GM18867 (cell line): ENCODE results near the gene ZNF277.

Source experiments
- ATAC-seq: cut with Tn5 transposase; IDR thresholded peaks from one replicate; pipeline ENCODE4 v1.9.1; 2021; ENCODE audit warnings: mild to moderate bottlenecking, moderate library complexity; ENCODE audit not compliant: unreplicated experiment

ZNF277 gene

DNA sequence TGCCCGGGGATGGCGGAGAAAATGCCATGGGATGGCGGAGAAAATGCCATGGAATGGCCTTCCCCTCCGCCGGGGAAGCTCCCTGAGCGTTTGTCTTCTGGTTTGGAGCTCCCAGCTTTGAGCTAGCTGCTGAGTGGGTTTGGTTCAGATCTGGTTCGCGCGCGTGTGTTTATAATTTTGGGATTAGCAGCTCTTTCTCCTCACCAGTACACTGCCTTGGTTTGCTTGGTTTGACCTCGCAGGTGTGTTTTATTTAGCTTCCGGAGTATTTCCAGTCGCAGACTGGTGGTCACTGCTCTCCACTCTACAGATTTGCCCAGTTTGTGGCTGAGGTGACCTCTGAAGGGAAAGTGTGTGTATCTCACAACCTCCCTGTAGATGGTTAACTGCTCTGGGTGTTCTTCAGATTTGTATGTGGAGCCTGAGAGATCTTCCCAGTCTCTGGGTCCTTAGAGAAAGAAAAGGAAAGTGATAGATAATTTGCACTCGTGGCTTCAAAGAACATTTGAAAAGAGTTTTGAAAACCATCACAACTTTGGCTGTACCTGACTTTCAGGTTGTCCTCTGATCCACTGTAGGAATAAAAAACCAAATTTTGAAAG lies 597 bp downstream of the ZNF277 start:
- no peak for ATAC-seq

- ATAC-seq = no peak
Measured at GRCh38 chr7:112207765-112208164, 1.3 kb downstream of the ZNF277 start.

DNA sequence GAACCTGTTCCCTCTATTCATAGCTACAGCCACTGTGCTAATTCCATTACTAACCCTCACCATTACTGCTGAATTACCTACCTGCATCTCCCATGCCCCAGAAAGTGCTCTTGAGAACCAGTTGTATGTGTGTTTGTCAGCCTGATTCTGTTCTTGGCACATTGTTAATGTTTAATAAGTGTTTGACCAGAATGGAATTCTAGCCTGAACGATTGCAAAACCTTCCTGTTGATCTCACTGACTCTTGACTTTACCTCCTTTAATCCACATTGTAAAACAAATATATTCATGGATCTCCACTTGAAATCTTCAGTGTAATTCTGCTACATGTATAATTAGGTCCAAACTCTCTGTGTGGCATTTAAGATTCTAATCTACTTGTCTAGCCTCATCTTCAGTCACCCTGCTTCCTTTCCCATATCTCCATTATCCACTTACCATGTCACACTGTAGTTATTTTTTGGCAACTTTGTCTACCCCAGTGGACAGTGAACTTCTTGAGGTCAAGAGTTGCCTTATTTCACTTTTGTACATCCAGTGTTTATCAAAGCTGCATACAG lies 4.9 kb downstream of the ZNF277 start:
- no peak for ATAC-seq

GRCh38 chr7:112212571-112212970 lies 6.1 kb downstream of the ZNF277 start:
- no peak for ATAC-seq

DNA sequence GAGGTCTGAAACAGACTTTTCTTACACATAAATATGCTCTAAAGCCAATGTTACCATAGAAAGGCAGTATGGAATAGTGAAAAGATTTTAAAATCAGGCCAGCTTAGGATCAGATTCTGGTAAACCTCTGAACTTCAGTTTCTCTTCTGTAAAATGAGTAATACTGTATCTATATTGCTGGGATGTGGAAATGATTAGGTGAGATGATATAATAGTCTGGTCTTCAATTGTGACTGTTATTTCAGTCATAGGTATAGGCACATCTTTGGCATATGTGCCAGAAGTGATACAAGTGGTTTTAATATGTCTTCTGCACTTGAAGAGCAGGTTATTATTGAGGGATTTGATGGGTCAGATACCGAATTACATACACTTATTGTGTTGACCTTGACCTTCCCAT lies 7.2 kb downstream of the ZNF277 start:
- no peak for ATAC-seq

DNA sequence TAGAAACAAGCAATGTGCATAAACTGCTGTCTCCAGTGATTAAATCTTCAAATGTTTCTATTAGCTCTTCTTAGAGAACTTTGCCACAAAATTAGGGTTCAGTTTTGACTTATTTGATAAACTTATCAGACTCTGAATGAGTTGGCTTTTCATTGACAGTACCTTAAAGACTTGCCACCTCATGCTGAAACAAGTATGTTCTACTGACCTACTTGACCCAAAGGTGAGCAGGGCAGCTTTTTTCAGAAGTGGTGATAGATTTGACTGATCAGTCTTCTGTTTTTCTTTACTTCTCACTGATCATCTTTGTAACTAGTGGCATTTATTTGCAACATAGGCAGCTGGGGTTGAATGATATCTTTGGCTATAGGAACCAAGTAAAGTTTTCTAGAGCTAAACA lies 7.8 kb downstream of the ZNF277 start:
- ATAC-seq = no peak

- ATAC-seq = no peak
Measured at GRCh38 chr7:112214883-112215282, 8.4 kb downstream of the ZNF277 start.

- ATAC-seq = no peak
Measured at GRCh38 chr7:112215787-112216186, 9.3 kb downstream of the ZNF277 start.

DNA sequence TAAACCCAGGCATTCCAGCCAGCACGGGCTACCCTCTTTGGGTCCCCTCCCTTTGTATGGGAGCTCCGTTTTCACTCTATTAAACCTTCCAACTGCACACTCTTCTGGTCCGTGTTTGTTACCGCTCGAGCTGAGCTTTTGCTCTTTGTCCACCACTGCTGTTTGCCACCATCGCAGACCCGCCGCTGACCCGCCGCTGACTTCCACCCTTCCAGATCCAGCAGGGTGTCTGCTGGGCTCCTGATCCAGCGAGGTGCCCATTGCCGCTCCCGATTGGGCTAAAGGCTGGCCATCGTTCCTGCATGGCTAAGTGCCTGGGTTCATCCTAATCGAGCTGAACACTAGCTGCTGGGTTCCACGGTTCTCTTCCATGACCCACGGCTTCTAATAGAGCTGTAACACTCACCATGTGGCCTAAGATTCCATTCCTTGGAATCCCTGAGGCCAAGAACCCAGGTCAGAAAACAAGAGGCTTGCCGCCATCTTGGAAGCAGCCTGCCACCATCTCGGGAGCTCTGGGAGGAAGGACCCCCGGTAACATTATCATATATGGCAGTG lies 14.5 kb downstream of the ZNF277 start:
- ATAC-seq = no peak

- ATAC-seq = no peak
Measured at GRCh38 chr7:112223310-112223709, 16.8 kb downstream of the ZNF277 start.

- no peak for ATAC-seq
Measured at GRCh38 chr7:112224186-112224585, 17.7 kb downstream of the ZNF277 start.

- ATAC-seq = no peak
Measured at GRCh38 chr7:112225006-112225405, 18.5 kb downstream of the ZNF277 start.

DNA sequence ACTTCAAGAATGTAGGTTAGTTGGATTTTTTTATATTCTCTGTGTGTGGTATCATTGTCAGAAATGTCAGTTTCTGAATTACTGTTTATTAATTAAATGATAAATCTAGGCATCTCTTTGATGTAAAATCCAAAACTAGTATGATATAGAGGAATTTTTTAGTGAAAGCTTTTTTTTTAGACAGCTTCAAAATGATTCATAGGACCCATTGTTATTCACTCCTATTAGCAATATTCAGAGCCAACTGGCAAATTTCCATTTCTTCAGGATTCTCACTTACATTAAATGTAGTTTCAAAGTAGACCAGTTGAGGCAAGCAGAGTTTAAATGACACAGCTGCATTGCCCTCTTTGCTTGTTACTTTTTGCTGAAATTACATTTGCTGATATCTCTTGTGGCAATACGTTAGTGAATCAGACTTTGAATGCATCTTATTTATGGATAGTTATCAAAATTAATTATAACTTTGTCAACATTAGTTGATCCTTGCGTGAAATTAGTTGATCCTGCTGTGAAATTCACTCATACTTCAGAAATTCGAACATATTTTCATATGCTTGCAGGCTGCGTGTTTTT lies 20.3 kb downstream of the ZNF277 start:
- no peak for ATAC-seq

DNA sequence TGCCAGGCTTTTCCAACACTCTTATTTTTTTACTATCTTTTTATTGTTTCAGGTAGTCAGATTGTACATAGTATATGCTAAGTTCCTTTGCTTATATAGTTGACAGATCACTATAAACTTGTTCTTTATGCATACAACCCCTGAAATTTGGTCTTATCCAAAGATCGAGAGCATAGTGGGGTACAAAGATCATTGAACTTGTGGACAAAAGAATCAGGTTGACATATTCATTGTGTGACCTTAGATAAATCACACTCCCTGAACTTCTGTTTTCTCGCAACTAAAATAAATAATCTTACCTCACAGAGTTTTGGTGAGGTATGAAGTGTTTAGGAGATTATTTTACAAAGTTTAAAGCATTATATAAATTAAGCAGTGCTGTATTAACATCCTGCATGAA lies 22.1 kb downstream of the ZNF277 start:
- ATAC-seq = no peak

DNA sequence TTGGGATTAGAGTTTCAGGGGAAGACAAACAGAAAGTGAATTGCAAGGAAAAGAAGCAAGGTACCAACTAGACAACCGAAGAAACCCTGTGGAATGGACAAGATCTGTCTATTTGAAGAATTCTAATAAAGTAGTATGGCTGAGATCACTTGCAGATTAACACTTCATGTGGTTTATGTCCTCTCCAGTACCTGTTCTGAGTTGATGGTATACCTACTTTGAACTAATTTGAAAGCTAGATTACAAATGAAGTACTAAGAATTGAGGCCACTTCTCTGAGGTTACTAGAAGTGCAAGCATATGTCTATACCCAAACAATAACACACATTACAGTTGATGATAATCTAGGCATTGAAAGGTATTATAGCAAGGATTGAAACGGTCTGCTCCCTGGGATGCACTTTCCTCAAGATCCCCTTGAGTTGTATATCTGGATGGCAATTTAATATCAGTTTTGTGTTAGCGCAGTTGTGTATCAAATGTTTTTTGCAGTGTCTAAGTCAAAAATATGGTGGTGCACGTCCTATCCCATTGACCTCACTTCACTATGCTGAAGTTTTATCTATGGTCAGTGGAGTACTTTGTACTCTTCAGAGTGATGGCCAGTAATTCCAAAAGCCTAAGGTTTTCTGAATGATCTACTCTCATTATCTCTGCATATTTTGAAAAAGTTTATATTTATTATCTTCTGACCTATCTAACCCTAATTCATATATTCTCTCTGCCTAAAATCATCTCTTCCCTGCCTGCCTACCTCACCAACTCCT lies 25.9 kb downstream of the ZNF277 start:
- ATAC-seq = no peak

GRCh38 chr7:112233048-112233697 lies 26.7 kb downstream of the ZNF277 start:
- ATAC-seq = no peak

- ATAC-seq = no peak
Measured at GRCh38 chr7:112234147-112234546, 27.7 kb downstream of the ZNF277 start.

GRCh38 chr7:112236597-112236996 lies 30.1 kb downstream of the ZNF277 start:
- ATAC-seq = no peak

DNA sequence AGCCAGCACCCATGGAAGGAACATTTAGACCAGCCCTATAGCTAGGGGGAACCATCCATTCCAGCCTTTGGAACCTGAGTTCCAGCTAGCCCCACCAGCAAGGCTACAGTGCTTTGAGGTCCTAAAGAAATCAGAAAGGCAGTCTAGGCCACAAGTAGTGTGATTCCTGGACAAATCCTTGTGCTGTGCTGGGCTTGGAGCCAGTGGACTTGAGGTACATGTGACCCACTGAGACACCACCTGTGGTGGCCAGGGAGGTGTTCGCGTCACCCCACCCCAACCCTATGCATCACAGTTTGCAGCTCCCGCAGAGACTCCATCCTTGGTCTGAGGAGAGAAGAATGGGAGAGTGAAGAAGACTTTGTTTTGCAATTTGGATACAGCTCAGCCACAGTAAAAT lies 31.8 kb downstream of the ZNF277 start:
- no peak for ATAC-seq

DNA sequence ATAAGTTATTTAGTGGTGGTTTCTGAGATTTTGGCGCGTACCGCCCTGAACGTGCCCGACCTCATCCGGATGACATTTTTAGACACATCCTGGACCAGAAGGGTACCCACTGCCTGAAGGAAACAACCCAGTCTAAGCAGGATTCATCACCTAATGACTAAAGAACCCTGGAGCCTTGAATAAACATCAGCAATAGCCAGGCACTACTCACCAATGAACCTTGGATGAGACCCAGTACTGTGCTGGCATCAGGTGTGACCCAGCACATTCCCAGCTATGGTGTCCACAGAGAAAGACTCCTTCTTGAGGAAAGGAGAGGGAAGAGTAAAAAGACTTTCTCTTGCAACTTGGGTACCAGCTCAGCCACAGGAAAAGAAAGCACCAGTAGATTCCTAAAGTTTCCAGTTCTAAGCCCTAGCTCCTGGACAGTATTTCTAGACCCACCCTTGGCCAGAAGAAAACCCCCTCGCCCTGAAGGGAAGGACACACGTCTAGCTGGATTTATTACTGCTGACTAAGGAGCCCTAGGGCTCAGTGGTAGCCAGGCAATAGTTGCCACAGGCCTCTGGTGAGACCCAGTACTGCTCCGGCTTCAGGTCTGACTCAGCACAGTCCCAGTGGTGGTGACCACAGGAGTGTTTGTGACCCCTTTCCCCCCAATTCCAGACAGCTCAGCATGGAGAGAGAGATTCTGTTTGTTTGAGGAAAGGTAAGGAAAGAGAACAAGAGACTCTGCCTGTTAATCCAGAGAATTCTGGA lies 32.5 kb downstream of the ZNF277 start:
- ATAC-seq = no peak

DNA sequence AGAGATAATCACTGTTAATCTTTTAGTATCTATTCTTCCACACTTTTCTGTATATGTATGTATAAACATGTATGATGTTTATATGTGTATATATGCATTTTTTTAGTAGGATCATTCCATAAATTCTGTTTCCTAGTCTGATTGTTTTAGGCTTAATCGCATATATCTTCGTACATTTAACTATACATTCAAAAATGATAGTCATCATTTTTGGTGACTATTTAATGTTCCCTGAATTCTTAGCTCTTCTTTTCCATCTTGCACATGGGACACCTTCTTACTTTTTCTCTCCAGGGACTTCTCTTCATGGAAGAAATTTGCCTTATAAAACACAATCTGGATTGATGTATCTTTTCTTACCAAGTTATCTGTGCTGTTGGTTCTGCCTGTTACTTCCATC lies 42.1 kb downstream of the ZNF277 start:
- no peak for ATAC-seq
